ENCODE results near the gene VPS9D1.

DNA sequence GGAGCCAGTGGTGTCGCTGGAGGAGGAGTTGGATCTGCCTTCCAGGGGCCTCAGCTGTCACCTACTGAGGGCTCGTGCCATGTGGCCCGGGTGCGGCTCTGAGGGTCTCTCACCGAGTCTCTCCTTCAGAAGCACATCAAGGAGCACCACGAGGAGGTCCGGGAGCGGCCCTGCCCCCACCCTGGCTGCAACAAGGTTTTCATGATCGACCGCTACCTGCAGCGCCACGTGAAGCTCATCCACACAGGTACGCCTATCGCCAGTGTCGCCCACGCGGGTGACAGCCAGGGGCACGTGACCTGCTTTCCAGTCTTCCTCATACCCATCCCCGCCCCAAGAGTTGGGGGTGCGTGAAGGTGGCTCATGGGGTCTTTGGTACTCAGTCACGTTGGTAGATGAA is 13.1 kb upstream of the VPS9D1 start:
- TF ChIP-seq SMC3 (IDR thresholded peaks at IDR 0.05; ENCODE audit: low read depth, low read length) (no peak), MXI1 (IDR thresholded peaks at IDR 0.05; ENCODE audit: borderline replicate concordance, low read depth, low read length) (no peak), POLR2A (IDR thresholded peaks at IDR 0.05; ENCODE audit: low read depth, low read length) (no peak), RCOR1 (IDR thresholded peaks at IDR 0.05; ENCODE audit: insufficient replicate concordance, low read length) (no peak), RFX5 (IDR thresholded peaks at IDR 0.05; ENCODE audit: low read depth, low read length) (no peak), FOS (IDR thresholded peaks at IDR 0.05; ENCODE audit: low read depth, low read length) (no peak), CEBPB (IDR thresholded peaks at IDR 0.05; ENCODE audit: low read depth, low read length) (no peak), BHLHE40 (IDR thresholded peaks at IDR 0.05; ENCODE audit: low read depth, low read length) (no peak)
- TF ChIP-seq, protein P1, sequence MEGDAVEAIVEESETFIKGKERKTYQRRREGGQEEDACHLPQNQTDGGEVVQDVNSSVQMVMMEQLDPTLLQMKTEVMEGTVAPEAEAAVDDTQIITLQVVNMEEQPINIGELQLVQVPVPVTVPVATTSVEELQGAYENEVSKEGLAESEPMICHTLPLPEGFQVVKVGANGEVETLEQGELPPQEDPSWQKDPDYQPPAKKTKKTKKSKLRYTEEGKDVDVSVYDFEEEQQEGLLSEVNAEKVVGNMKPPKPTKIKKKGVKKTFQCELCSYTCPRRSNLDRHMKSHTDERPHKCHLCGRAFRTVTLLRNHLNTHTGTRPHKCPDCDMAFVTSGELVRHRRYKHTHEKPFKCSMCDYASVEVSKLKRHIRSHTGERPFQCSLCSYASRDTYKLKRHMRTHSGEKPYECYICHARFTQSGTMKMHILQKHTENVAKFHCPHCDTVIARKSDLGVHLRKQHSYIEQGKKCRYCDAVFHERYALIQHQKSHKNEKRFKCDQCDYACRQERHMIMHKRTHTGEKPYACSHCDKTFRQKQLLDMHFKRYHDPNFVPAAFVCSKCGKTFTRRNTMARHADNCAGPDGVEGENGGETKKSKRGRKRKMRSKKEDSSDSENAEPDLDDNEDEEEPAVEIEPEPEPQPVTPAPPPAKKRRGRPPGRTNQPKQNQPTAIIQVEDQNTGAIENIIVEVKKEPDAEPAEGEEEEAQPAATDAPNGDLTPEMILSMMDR (conservative IDR thresholded peaks at IDR 0.05; ENCODE audit: low read depth, low read length) = no peak

Measured in IMR-90 (cell line).